H1 (cell line): ENCODE measurements around the gene MIPEP. TPM values are rescaled to one million over a fixed set of nuclear protein-coding genes. Genes with fewer than 3 reads are reported as not detected.

Source experiments
- CTCF ChIA-PET: fragments of 300-600 bp; sonication (Branson Sonifier 250); formaldehyde crosslinking; loops from one replicate; lab custom pipeline; 2021; ENCODE audit not compliant: partially characterized antibody; lab: Charles Lee
- POLR2A ChIA-PET: fragments of 300-600 bp; sonication (Branson Sonifier 250); formaldehyde crosslinking; loops from one replicate; lab custom pipeline; 2021; ENCODE audit warnings: inconsistent platforms; ENCODE audit not compliant: partially characterized antibody; lab: Charles Lee
- DNase-seq, 2 experiments: peaks; one replicate each; pipeline versions ENCODE4 v3.0.0 to v3.0.0-alpha.2; 2010 to 2022; ENCODE audit warnings: low spot score in 2 of 2, low read depth in 1 of 2, mixed read lengths in 1 of 2
- FAIRE-seq: peaks from 2 replicates; lab custom pipeline; 2011; peaks lifted over from hg19 to GRCh38; lab: Jason Lieb, UNC
- H2AFZ ChIP-seq: 2 replicates; pipeline ENCODE4 v1.8.1; 2012; ENCODE audit warnings: low read length, inconsistent platforms
- H2AK5ac ChIP-seq: 2 replicates; pipeline ENCODE4 v1.6.1; 2013; ENCODE audit warnings: low read depth, low read length
- H2BK120ac ChIP-seq: replicated peaks from 2 replicates; pipeline ENCODE3; 2013; ENCODE audit warnings: low read depth, low read length, inconsistent platforms
- H2BK12ac ChIP-seq: 2 replicates; pipeline ENCODE4 v1.6.1; 2013; ENCODE audit warnings: low read depth, low read length
- H2BK15ac ChIP-seq: 2 replicates; pipeline ENCODE4 v1.6.1; 2013; ENCODE audit warnings: low read length
- H2BK20ac ChIP-seq: 2 replicates; pipeline ENCODE4 v1.6.1; 2013; ENCODE audit warnings: low read length
- H2BK5ac ChIP-seq: 2 replicates; pipeline ENCODE4 v1.6.1; 2013; ENCODE audit warnings: low read depth, low read length
- H3K14ac ChIP-seq: 2 replicates; pipeline ENCODE4 v1.6.1; 2013; ENCODE audit warnings: inconsistent platforms; ENCODE audit not compliant: insufficient read length
- H3K18ac ChIP-seq: 2 replicates; pipeline ENCODE4 v1.6.1; 2013; ENCODE audit warnings: low read length; ENCODE audit errors: extremely low read depth
- H3K23ac ChIP-seq: 2 replicates; pipeline ENCODE4 v1.6.1; 2013; ENCODE audit warnings: inconsistent platforms; ENCODE audit not compliant: insufficient read length
- H3K23me2 ChIP-seq: 2 replicates; pipeline ENCODE4 v1.6.1; 2013; ENCODE audit warnings: low read depth, low read length
- H3K27ac ChIP-seq: 2 replicates; pipeline ENCODE4 v1.6.1; 2011; ENCODE audit warnings: low read depth, low read length, inconsistent platforms
- H3K27me3 ChIP-seq, 4 experiments: replicated peaks in 1 of 4; 1 replicate in 1 of 4; 2 replicates in 3 of 4; pipeline versions ENCODE4 v1.6.1 to v1.8.1; 2011 to 2013; ENCODE audit warnings: low read length in 3 of 4, mild to moderate bottlenecking in 3 of 4, inconsistent platforms in 2 of 4, mixed read lengths in 2 of 4, moderate library complexity in 1 of 4; ENCODE audit not compliant: control insufficient read depth in 3 of 4, insufficient read depth in 3 of 4; ENCODE audit errors: extremely low read depth in 1 of 4
- H3K36me3 ChIP-seq, 4 experiments: 2 replicates each; pipeline versions ENCODE4 v1.6.1 to v1.8.1; 2011 to 2013; ENCODE audit warnings: mild to moderate bottlenecking in 4 of 4, low read length in 3 of 4, moderate library complexity in 2 of 4, control low read depth in 1 of 4, inconsistent platforms in 1 of 4; ENCODE audit not compliant: insufficient read depth in 4 of 4, control insufficient read depth in 2 of 4
- H3K4ac ChIP-seq: replicated peaks from 2 replicates; pipeline ENCODE3; 2013; ENCODE audit warnings: low read length, low read depth, mixed read lengths, inconsistent platforms; ENCODE audit not compliant: insufficient read length
- H3K4me1 ChIP-seq, 4 experiments: replicated peaks in 1 of 4; 1 replicate in 1 of 4; 2 replicates in 3 of 4; pipeline versions ENCODE4 v1.6.1 to v1.8.1; 2011 to 2013; ENCODE audit warnings: low read length in 3 of 4, inconsistent platforms in 2 of 4, mixed read lengths in 1 of 4; ENCODE audit not compliant: insufficient read depth in 4 of 4, control insufficient read depth in 3 of 4
- H3K4me2 ChIP-seq, 2 experiments: 2 replicates each; pipeline versions ENCODE4 v1.6.1 to v1.8.1; 2011 to 2013; ENCODE audit warnings: low read depth in 2 of 2, low read length in 2 of 2, control low read depth in 1 of 2, inconsistent platforms in 1 of 2, mild to moderate bottlenecking in 1 of 2; ENCODE audit not compliant: insufficient read depth in 1 of 2
- H3K4me3 ChIP-seq, 4 experiments: fragments of 200-600, 300-600 bp in 1 of 4; sonication (generic), shearing (Covaris generic), sonication (Bioruptor Twin) in 1 of 4; 2 replicates each; pipeline versions ENCODE4 v1.5.1 to v1.8.1; 2011 to 2016; ENCODE audit warnings: low read length in 4 of 4, low read depth in 3 of 4, control low read depth in 2 of 4, inconsistent platforms in 2 of 4, mild to moderate bottlenecking in 2 of 4, mixed read lengths in 1 of 4, moderate library complexity in 1 of 4; ENCODE audit not compliant: insufficient read depth in 2 of 4; ENCODE audit errors: extremely low read depth in 1 of 4
- H3K56ac ChIP-seq: replicated peaks from 2 replicates; pipeline ENCODE3; 2013; ENCODE audit warnings: low read depth, mild to moderate bottlenecking, mixed read lengths, low read length, inconsistent platforms; ENCODE audit not compliant: insufficient read length
- H3K79me1 ChIP-seq: 2 replicates; pipeline ENCODE4 v1.6.1; 2013; ENCODE audit warnings: low read depth, low read length, control low read depth
- H3K79me2 ChIP-seq, 2 experiments: 2 replicates each; pipeline versions ENCODE4 v1.6.1 to v1.8.1; 2012 to 2013; ENCODE audit warnings: low read length in 2 of 2, mild to moderate bottlenecking in 2 of 2, inconsistent platforms in 1 of 2; ENCODE audit not compliant: insufficient read depth in 2 of 2, control insufficient read depth in 1 of 2
- H3K9ac ChIP-seq, 4 experiments: replicated peaks in 1 of 4; 1 replicate in 1 of 4; 2 replicates in 3 of 4; pipeline versions ENCODE4 v1.6.1 to v1.8.1; 2011 to 2013; ENCODE audit warnings: low read depth in 3 of 4, low read length in 3 of 4, control low read depth in 2 of 4, mild to moderate bottlenecking in 2 of 4, moderate library complexity in 2 of 4, inconsistent platforms in 1 of 4; ENCODE audit errors: extremely low read depth in 1 of 4
- H3K9me3 ChIP-seq, 2 experiments: 2 replicates each; pipeline versions ENCODE4 v1.6.1 to v1.8.1; 2012 to 2013; ENCODE audit warnings: mild to moderate bottlenecking in 2 of 2, moderate library complexity in 2 of 2, control low read depth in 1 of 2, inconsistent platforms in 1 of 2, low read depth in 1 of 2, low read length in 1 of 2, mixed read lengths in 1 of 2; ENCODE audit not compliant: insufficient read depth in 2 of 2
- H4K20me1 ChIP-seq, 2 experiments: replicated peaks in 1 of 2; 2 replicates each; pipeline versions ENCODE3 to v1.8.1; 2011 to 2013; ENCODE audit warnings: inconsistent platforms in 2 of 2, low read length in 2 of 2, mild to moderate bottlenecking in 1 of 2; ENCODE audit not compliant: insufficient read depth in 2 of 2, control insufficient read depth in 1 of 2
- H4K5ac ChIP-seq: 2 replicates; pipeline ENCODE4 v1.6.1; 2013; ENCODE audit warnings: low read length, low read depth, mixed read lengths, inconsistent platforms; ENCODE audit not compliant: insufficient read length
- H4K8ac ChIP-seq: 2 replicates; pipeline ENCODE4 v1.8.0; 2013; ENCODE audit warnings: mild to moderate bottlenecking, moderate library complexity, low read length, inconsistent platforms; ENCODE audit not compliant: insufficient read depth; ENCODE audit errors: extremely low read depth
- H4K91ac ChIP-seq: replicated peaks from 2 replicates; pipeline ENCODE3; 2013; ENCODE audit warnings: low read length, mixed read lengths, inconsistent platforms; ENCODE audit not compliant: insufficient read length
- BCL11A ChIP-seq, 2 experiments: IDR thresholded peaks; one replicate each; pipeline ENCODE4 v1.6.1; 2011; ENCODE audit warnings: low read depth in 2 of 2, low read length in 2 of 2, mild to moderate bottlenecking in 2 of 2
- EGR1 ChIP-seq: IDR thresholded peaks from 2 replicates; pipeline ENCODE4 v1.6.1; 2011; ENCODE audit warnings: low read depth, low read length, borderline replicate concordance
- FOSL1 ChIP-seq: IDR thresholded peaks from 2 replicates; pipeline ENCODE4 v1.6.1; 2011; ENCODE audit warnings: mild to moderate bottlenecking, low read depth, low read length, moderate library complexity; ENCODE audit not compliant: insufficient read depth
- POLR2AphosphoS5 ChIP-seq: IDR thresholded peaks from 2 replicates; pipeline ENCODE4 v1.6.1; 2011; ENCODE audit warnings: low read depth, low read length
- RXRA ChIP-seq: IDR thresholded peaks from 2 replicates; pipeline ENCODE4 v1.6.1; 2011; ENCODE audit warnings: low read depth, mild to moderate bottlenecking, low read length, moderate library complexity; ENCODE audit not compliant: insufficient read depth
- SIN3A ChIP-seq, 2 experiments: IDR thresholded peaks in 1 of 2; conservative IDR thresholded peaks in 1 of 2; 2 replicates each; pipeline ENCODE4 v1.6.1; 2011 to 2012; ENCODE audit warnings: low read length in 2 of 2, improper control_type of control experiment in 1 of 2, low read depth in 1 of 2, mild to moderate bottlenecking in 1 of 2
- SP1 ChIP-seq: IDR thresholded peaks from 2 replicates; pipeline ENCODE4 v1.6.1; 2011; ENCODE audit warnings: low read depth, low read length
- SRF ChIP-seq: IDR thresholded peaks from 2 replicates; pipeline ENCODE4 v1.6.1; 2011; ENCODE audit warnings: mild to moderate bottlenecking, low read depth, low read length, moderate library complexity
- TBP ChIP-seq: IDR thresholded peaks from 2 replicates; pipeline ENCODE4 v1.6.1; 2011; ENCODE audit warnings: low read depth, low read length, improper control_type of control experiment
- ZNF274 ChIP-seq: IDR thresholded peaks from 2 replicates; pipeline ENCODE4 v1.7.0; 2012; ENCODE audit warnings: low read length, borderline replicate concordance; ENCODE audit errors: extremely low read depth
- WGBS, 2 experiments: shearing (Covaris generic) in 1 of 2; methylation state at CpG; one replicate each; pipeline versions ENCODE4 v1.1.6 to v1.1.7; 2013 to 2015; ENCODE audit warnings: low lambda C conversion rate in 2 of 2, mixed read lengths in 2 of 2, inconsistent platforms in 1 of 2, low coverage in 1 of 2, missing lambda C conversion rate in 1 of 2; ENCODE audit not compliant: insufficient replicate concordance in 2 of 2, insufficient coverage in 1 of 2, insufficient read length in 1 of 2; ENCODE audit errors: extremely low coverage in 1 of 2, missing lambda C conversion rate in 1 of 2; 5-methylcytosine and 5-hydroxymethylcytosine counted together
- polyA plus RNA-seq, 7 experiments: library from polyadenylated mRNA; depleted of rRNA in 3 of 7; stranded (reverse) in 5 of 7; unstranded in 2 of 7; fragments of >200 nt in 5 of 7; fragments of 200-250 nt in 2 of 7; gene quantifications; 1 replicate in 5 of 7; 2 replicates in 1 of 7; 4 replicates in 1 of 7; pipeline versions ENCODE4 v1.2.1 to v1.2.3, GENCODE V29; 2011 to 2013; ENCODE audit warnings: missing spikeins in 2 of 7, mixed read lengths in 2 of 7
- total RNA-seq: library from RNA; stranded (reverse); fragmentation: NEBNext Ultra II Directional; extraction: Animal tissue kit (Norgen Biotek cat#: 25700); gene quantifications from 2 replicates; pipeline ENCODE4 v1.2.1, GENCODE V29; 2021

The MIPEP gene
- total and polyA plus RNA-seq, 2 of the 8 experiments (the other 6 are each of a cell fraction or from before 2014, with no cell fraction given) = 24.0 to 24.2 TPM

DNA sequence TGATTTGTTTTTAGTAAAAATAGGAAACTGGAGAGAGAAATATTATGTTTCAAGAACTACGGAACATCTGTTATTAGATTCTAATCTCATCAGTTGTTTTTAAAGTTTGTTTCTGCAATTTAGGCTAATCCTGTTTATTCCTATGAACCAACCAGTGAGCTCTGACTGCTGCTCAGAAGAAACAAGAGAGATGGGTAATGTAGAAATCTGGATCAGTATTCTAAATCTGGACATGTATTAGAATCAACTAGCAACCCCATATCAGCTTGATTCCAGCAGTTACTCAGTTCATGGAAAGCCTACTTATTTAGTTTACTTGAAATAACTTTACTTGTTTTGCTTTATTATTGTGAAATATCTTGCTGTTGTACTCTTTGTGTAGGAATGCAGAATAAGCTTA lies 203.8 kb downstream of the MIPEP start:
- Histone ChIP-seq H2AK5ac (no peak overlapping the region), H3K79me1 (no peaks in the 10 kb centered on the region), H2BK20ac (no peak overlapping the region), H3K18ac (no peak overlapping the region), H2AFZ (no peak overlapping the region), H3K23me2 (no peaks in the 10 kb centered on the region), H3K4me1 (0 out of 7 replicates have a peak, but pooled peaks cover 0 to 3% (median 0%) of the 10 kb centered on the region in 4 experiments), H2BK120ac (no peak overlapping the region), H4K8ac (no peak overlapping the region), H3K79me2 (no peaks in the 10 kb centered on the region), H2BK5ac (no peak overlapping the region), H3K56ac (no peak overlapping the region), H3K14ac (no peak overlapping the region), H3K4me2 (no peak overlapping the region), H2BK12ac (no peak overlapping the region), H4K5ac (no peak overlapping the region), H2BK15ac (no peak overlapping the region), H3K27me3 (no peaks in the 10 kb centered on the region), H3K9ac (no peak overlapping the region), H3K36me3 (no peaks in the 10 kb centered on the region; a peak in 1 of 8 replicates), H3K4ac (no peak overlapping the region), H3K23ac (no peak overlapping the region), H3K27ac (no peak overlapping the region), H3K9me3 (peaks cover 11 to 19% of the 10 kb centered on the region in 2 experiments; a peak in 3 of 4 replicates), H3K4me3 (no peak overlapping the region), H4K91ac (no peak overlapping the region), H4K20me1 (no peaks in the 10 kb centered on the region)
- no peak for FAIRE-seq
- no peak for TF ChIP-seq SRF
- no peak for TF ChIP-seq POLR2AphosphoS5
- no peak for TF ChIP-seq SIN3A (conservative IDR thresholded peaks at IDR 0.05 in 1 of 2, IDR thresholded peaks at IDR 0.05 in 1 of 2; ENCODE audit: low read depth in 1 of 2, low read length in 2 of 2)
- no peak for TF ChIP-seq RXRA
- TF ChIP-seq EGR1 = no peak
- no peak for TF ChIP-seq BCL11A (IDR thresholded peaks at IDR 0.05; ENCODE audit: low read depth in 2 of 2, low read length in 2 of 2)
- no peak for TF ChIP-seq SP1
- TF ChIP-seq ZNF274 = no peak
- no peak for TF ChIP-seq FOSL1
- no peak for TF ChIP-seq TBP
- DNase-seq = no peak
- POLR2A ChIA-PET = no interaction called here
- 93% methylated on average over 1 of the region's 1 CpG; no CpG with 5 or more reads in 1 of the 2 experiments for WGBS, 2 experiments
- CTCF ChIA-PET = no interaction called here
